ENCODE results near the gene FAM156B.
"Not testable (repeated sequence)": the region's sequence is repeated elsewhere in the genome, so short reads cannot be mapped to it uniquely, and the experiment has no call there.

Gene FAM156B

DNA sequence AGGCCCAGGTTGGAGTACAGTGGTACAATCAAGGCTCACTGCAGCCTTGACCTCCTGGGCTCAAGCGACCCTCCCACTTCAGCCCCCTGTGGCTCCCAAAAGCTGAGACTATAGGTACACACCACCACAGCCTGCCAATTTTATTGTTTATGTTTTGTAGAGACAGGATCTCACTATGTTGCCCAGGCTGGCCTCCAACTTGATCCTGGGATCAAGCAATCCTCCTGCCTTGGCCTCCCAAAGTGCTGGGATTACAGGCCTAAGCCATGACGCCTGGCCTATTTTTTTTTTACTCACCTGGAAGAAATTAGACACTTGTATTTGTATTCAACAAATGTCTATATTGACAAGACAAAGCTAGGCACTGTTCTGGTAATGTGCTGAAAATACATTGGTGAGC is 36.1 kb downstream of the FAM156B start:
- no peaks in the 10 kb centered on the region for H3K4me1 ChIP-seq

DNA sequence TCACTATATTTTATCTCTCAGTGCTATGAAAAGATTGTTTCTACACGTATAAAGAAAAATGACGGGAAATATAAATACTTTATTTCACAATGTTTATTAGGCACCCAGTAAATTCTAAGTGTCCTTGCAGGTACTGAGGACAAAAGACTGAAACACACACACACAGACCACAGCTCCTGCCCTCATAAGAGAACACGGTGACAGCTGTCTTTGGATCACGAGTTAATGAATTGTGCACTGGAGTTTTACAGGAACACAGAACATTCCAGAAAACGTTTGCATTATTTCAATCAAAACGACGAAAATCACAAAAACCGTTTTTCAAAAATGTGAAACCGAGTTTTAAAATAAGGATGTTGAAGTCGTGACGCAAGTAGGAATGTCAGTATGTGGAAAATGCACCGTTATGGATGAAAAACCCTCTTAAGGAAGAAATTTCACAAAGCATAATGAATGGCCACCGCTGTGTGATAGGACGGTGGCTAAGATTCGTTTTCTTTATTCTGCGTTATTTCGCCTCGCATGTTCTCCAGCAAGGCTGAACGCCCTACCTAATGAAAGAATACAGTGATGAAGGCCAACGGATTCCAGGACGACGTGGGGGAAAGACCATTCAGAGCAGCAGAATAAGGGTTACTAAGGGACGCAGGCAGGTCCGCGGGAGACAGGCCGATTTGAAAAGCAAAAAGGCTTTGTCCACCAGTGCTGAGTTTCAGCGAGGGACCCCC is 37.0 kb downstream of the FAM156B start:
- H3K27me3 ChIP-seq (ENCODE audit: control insufficient read depth, insufficient read depth, low read length), result no peaks in the 10 kb centered on the region
- peak overlapping the region; percentile 84 for H2AFZ ChIP-seq
- TF ChIP-seq, protein P1, sequence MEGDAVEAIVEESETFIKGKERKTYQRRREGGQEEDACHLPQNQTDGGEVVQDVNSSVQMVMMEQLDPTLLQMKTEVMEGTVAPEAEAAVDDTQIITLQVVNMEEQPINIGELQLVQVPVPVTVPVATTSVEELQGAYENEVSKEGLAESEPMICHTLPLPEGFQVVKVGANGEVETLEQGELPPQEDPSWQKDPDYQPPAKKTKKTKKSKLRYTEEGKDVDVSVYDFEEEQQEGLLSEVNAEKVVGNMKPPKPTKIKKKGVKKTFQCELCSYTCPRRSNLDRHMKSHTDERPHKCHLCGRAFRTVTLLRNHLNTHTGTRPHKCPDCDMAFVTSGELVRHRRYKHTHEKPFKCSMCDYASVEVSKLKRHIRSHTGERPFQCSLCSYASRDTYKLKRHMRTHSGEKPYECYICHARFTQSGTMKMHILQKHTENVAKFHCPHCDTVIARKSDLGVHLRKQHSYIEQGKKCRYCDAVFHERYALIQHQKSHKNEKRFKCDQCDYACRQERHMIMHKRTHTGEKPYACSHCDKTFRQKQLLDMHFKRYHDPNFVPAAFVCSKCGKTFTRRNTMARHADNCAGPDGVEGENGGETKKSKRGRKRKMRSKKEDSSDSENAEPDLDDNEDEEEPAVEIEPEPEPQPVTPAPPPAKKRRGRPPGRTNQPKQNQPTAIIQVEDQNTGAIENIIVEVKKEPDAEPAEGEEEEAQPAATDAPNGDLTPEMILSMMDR (IDR thresholded peaks at IDR 0.05), result no peak
- no peaks in the 10 kb centered on the region for H3K9me3 ChIP-seq (ENCODE audit: control insufficient read depth, low read length)
- H3K36me3 ChIP-seq (ENCODE audit: control insufficient read depth, insufficient read depth, low read length), result no peaks in the 10 kb centered on the region
- peak overlapping the region; percentile 65 for H3K4me2 ChIP-seq (ENCODE audit: low read length)
- no peaks in the 10 kb centered on the region for H3K79me2 ChIP-seq
- peak overlapping the region; percentile 41 for H3K9ac ChIP-seq
- no peaks in the 10 kb centered on the region for H3K4me1 ChIP-seq
- H3K27ac ChIP-seq, result peak overlapping the region; percentile 94
- peak overlapping the region; percentile 74 for H3K4me3 ChIP-seq (ENCODE audit: low read depth, low read length)

More for the DNA sequence above, 36.1 kb downstream of the FAM156B start:
- Histone ChIP-seq H3K4me3 (ENCODE audit: low read depth, low read length) (no peak overlapping the region), H3K4me2 (ENCODE audit: low read length) (no peak overlapping the region), H3K9me3 (ENCODE audit: control insufficient read depth, low read length) (no peaks in the 10 kb centered on the region), H3K36me3 (ENCODE audit: control insufficient read depth, insufficient read depth, low read length) (no peaks in the 10 kb centered on the region), H3K27ac (no peak overlapping the region), H3K9ac (no peak overlapping the region), H2AFZ (no peak overlapping the region), H3K79me2 (no peaks in the 10 kb centered on the region), H3K27me3 (ENCODE audit: control insufficient read depth, insufficient read depth, low read length) (no peaks in the 10 kb centered on the region)
- TF ChIP-seq, protein P1 (IDR thresholded peaks at IDR 0.05), result no peak

DNA sequence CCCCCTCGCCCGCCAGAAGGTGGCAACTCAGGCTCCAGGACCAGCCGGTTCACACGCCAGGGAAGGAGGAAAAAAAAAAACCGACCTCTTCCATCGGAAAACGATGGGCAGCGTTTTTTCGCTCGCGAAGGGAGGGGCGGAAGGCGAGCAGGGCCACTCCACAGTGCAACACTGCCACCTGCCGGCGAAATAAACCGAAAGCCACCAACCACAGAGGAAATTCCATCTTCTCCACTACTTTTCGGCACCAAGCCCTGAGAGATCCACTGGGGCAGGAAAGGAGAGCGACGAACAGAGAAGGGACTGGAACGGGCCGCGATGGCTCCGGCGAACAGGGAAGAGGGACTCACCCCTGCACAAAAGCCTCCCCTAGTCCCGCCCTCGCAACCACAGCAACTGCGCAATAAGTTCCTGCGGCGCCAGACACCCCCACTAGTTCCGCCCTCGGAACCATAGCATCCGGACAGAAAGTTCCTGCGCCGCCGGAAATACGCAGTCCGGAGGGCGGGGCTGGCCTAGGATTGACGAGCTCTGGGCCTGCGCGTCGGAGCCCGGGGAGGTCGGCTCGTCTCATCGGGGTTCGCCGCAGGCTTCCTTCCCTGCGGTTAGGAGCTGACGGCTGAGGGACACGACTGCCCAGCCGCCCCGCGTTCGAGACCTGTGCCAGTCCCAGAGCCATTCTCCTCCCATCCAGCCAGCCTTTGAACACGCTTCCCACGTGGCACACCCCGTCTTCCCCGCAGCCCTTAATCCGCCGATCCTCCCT is 37.8 kb downstream of the FAM156B start:
- H3K9ac ChIP-seq, result peak overlapping the region; percentile 80
- no peaks in the 10 kb centered on the region for H3K79me2 ChIP-seq
- H3K36me3 ChIP-seq (ENCODE audit: control insufficient read depth, insufficient read depth, low read length), result no peaks in the 10 kb centered on the region
- no peaks in the 10 kb centered on the region for H3K9me3 ChIP-seq (ENCODE audit: control insufficient read depth, low read length)
- no peaks in the 10 kb centered on the region for H3K27me3 ChIP-seq (ENCODE audit: control insufficient read depth, insufficient read depth, low read length)
- H3K4me2 ChIP-seq (ENCODE audit: low read length), result peak overlapping the region; percentile 70
- H3K4me3 ChIP-seq (ENCODE audit: low read depth, low read length), result peak overlapping the region; percentile 74
- peak overlapping the region; percentile 94 for H3K27ac ChIP-seq
- peak overlapping the region; percentile 84 for H2AFZ ChIP-seq
- TF ChIP-seq, protein P1 (IDR thresholded peaks at IDR 0.05), result peak; percentile 87
- H3K4me1 ChIP-seq, result no peaks in the 10 kb centered on the region

DNA sequence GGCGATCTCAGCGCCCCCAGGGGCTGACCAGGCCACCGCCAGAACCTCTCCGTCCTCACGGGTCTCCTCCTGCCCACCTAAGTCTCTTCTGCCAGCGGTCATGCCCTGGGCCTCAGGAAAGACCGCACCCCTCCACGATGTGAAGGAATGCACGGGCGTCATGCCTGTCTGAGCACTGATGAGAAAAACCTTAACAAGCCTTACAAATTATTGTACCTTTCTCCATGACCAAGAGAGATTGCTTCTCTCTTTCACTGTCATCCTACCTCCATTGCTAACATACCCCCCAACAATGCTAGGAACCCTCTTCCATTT is 38.3 kb downstream of the FAM156B start:
- not testable (repeated sequence) for H3K79me2 ChIP-seq; H3K27me3 ChIP-seq (ENCODE audit: control insufficient read depth, insufficient read depth, low read length); H3K36me3 ChIP-seq (ENCODE audit: control insufficient read depth, insufficient read depth, low read length); H3K9me3 ChIP-seq (ENCODE audit: control insufficient read depth, low read length); H3K4me1 ChIP-seq
- Histone ChIP-seq H2AFZ (peak overlapping the region; percentile 84), H3K4me2 (ENCODE audit: low read length) (peak overlapping the region; percentile 70), H3K9ac (peak overlapping the region; percentile 80), H3K27ac (peak overlapping the region; percentile 94), H3K4me3 (ENCODE audit: low read depth, low read length) (peak overlapping the region; percentile 74)

DNA sequence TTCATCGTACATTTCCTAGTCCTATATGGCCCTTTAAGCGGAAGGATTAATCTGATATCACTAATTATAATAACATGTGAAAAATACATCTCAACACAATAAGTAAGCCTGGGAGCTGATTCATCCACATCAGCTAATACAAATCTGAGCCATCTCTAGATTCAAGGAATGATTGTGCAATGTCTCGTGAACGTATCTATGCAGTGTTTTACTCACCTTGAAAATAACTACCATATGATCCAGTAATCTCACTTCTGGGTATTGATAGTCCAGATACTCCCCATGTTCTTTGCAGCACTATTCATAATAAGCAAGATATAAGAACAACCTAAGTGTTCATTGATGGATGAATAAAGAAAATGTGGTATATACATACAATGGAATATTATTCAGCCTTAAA is 43.6 kb downstream of the FAM156B start:
- H3K27ac ChIP-seq; H3K4me1 ChIP-seq; H3K9me3 ChIP-seq (ENCODE audit: control insufficient read depth, low read length); H3K36me3 ChIP-seq (ENCODE audit: control insufficient read depth, insufficient read depth, low read length); H3K27me3 ChIP-seq (ENCODE audit: control insufficient read depth, insufficient read depth, low read length); H2AFZ ChIP-seq; H3K9ac ChIP-seq; H3K4me3 ChIP-seq (ENCODE audit: low read depth, low read length); H3K79me2 ChIP-seq; H3K4me2 ChIP-seq (ENCODE audit: low read length): not testable (repeated sequence)

DNA sequence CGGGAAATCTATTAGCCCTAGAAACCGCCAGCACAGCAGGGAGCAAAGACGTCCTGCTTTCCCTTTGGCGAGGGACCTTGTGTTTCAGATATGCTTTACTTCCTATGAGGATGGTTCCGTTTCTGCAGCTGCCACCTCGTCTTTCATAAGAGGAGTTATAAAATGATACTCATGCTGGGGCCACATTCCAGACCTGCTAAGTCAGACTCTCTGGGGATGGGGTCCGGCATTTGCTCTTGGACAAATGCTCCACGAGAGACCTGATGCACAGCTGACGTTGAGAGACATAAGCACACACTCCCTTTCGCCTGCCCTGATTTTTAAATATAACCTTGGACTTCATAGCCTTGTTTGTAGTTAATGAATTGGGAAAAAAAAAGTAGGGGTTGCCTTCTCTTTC is 44.6 kb downstream of the FAM156B start:
- not testable (repeated sequence) for H3K4me2 ChIP-seq (ENCODE audit: low read length); H3K4me1 ChIP-seq; H3K4me3 ChIP-seq (ENCODE audit: low read depth, low read length); H3K9ac ChIP-seq; H3K9me3 ChIP-seq (ENCODE audit: control insufficient read depth, low read length); H3K36me3 ChIP-seq (ENCODE audit: control insufficient read depth, insufficient read depth, low read length); H3K27me3 ChIP-seq (ENCODE audit: control insufficient read depth, insufficient read depth, low read length); H3K27ac ChIP-seq; H3K79me2 ChIP-seq; H2AFZ ChIP-seq

DNA sequence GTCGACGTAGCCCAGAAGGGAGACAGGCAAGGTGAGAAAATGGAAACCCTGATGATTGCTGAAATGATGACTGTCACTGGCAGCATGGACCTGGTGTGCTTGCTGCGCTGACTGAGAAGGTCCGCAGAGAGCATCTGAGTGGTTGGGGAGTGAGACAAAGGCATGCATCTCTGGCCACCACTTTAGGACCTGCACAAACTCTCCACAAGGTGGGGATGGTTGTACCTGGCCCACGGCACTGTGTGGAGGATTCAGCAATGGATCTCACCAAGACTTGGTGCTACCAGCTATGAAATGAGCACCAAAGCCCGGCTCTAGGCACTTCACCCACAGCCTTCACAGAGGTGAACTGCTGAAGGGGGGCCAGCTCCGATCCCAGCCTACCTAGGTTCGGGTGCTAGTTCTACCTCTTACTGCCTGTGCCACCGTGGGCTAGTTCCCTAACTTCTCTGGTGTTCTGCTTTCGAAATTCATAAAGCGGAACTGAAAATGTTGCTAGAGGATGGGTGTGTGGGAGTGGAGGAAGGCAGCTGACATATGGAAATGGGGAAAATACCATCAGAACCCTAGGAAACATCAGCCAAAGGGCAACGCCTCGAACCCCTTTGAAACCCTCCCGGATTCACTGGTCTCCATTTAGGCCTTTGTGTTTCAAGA is 48.8 kb downstream of the FAM156B start:
- H3K27ac ChIP-seq; H3K4me3 ChIP-seq (ENCODE audit: low read depth, low read length); H2AFZ ChIP-seq; H3K9me3 ChIP-seq (ENCODE audit: control insufficient read depth, low read length); H3K9ac ChIP-seq; H3K4me2 ChIP-seq (ENCODE audit: low read length); H3K4me1 ChIP-seq; H3K36me3 ChIP-seq (ENCODE audit: control insufficient read depth, insufficient read depth, low read length); H3K79me2 ChIP-seq; H3K27me3 ChIP-seq (ENCODE audit: control insufficient read depth, insufficient read depth, low read length): not testable (repeated sequence)

DNA sequence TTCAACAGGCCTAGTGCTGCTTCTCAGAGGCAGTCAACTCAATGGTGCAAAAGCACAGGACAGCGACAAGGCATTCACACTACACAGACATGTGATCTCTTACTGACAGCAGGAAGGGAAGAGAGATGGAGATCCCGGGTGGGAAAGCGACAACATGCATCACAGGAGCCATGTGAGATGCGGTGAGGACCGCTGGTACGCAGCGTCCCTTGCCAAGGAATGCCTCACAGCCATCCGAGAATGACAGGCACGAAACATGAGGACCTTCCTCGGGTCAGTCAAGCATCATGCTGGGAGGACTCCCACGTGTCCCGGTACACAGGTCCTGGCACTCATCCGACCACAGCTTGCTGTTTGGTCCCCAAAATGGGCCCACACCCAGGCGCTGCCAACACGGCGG is 50.4 kb downstream of the FAM156B start:
- H3K4me3 ChIP-seq (ENCODE audit: low read depth, low read length); H3K79me2 ChIP-seq; H3K4me1 ChIP-seq; H3K9ac ChIP-seq; H3K27me3 ChIP-seq (ENCODE audit: control insufficient read depth, insufficient read depth, low read length); H2AFZ ChIP-seq; H3K4me2 ChIP-seq (ENCODE audit: low read length); H3K9me3 ChIP-seq (ENCODE audit: control insufficient read depth, low read length); H3K27ac ChIP-seq; H3K36me3 ChIP-seq (ENCODE audit: control insufficient read depth, insufficient read depth, low read length): not testable (repeated sequence)
